T47D (cell line): ENCODE measurements around the gene AP3B1.
A peak's percentile ranks its signal among the peaks of the same experiment; 100 is the strongest.

Experiments
- DNase-seq, 2 experiments: peaks; one replicate each; pipeline versions ENCODE4 v3.0.0 to v3.0.0-alpha.2; 2011 to 2012; ENCODE audit warnings: low read depth in 1 of 2, low spot score in 1 of 2
- JUND ChIP-seq: IDR thresholded peaks from 2 replicates; pipeline ENCODE4 v1.6.1; 2012; ENCODE audit warnings: low read depth
- in situ Hi-C: cut with HindIII; loops from 2 replicates; pipeline ENCODE4 v1.10.0; 2016; ENCODE audit warnings: low sequenced_read_pairs, low pct_unique_long_range_greater_than_20kb

AP3B1 gene

DNA sequence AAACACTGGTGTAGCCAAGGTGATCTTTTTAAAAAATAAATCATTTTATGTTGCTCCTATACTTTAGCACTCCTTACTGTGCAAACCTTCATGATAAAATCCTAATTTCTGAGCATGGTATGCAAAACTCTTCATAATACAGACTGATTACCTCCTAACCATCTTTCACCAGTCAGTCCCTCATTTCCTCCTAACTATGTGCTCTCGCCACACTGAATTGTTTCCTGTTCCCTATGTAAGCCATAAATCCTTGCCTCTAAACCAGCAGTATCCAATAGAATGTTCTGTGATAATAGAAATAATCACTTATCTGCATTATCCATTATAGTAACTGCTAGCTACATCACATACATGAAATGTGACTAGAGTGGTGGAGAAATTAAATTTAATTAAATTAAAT lies 10.7 kb downstream of the AP3B1 start:
- no peak for DNase-seq
- TF ChIP-seq JUND, result no peak
- in situ Hi-C loops, result no loop called here

DNA sequence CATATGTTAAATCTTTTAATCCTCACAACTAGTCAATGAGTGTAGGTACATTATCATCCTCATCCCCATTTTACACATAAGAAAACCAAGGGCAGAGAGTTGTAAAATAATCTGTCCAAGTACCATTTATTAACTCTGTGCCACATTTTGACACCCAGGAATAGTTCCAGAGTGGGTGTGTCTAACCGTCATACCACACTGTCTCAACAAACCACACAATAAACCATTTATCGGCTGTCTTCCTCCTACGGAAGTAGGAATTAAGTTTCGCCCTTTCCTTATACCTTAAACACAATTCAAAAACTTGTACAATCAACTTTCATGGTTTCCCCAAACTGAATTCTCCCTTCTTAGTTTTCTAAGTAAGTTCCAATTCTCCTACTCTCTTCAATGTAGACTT lies 11.4 kb downstream of the AP3B1 start:
- no peak for TF ChIP-seq JUND
- in situ Hi-C loops, result no loop called here
- no peak for DNase-seq

DNA sequence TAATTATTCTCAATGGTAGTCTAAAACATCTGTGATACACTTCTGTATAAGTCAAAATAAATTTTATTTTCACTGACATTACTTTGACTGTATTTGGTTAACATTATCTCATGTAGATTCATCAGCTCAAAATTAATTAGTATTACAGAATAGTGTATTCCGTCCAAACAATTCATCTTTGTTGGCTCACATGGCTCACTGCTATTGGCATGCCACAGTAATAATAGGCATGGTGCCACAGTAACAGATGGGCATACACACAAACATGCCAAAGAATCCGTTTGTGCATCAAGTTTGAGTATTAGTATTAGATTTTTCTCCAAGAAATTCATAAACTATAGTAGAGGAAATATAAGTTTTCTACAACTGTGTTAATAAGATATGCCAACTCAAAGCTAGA lies 14.2 kb downstream of the AP3B1 start:
- in situ Hi-C loops, result no loop called here
- TF ChIP-seq JUND, result no peak
- no peak for DNase-seq

GRCh38 chr5:78279194-78279593 lies 15.3 kb downstream of the AP3B1 start:
- no peak for DNase-seq
- in situ Hi-C loops, result no loop called here
- no peak for TF ChIP-seq JUND

GRCh38 chr5:78277715-78278114 lies 16.8 kb downstream of the AP3B1 start:
- no peak for DNase-seq
- TF ChIP-seq JUND, result no peak
- in situ Hi-C loops, result no loop called here

DNA sequence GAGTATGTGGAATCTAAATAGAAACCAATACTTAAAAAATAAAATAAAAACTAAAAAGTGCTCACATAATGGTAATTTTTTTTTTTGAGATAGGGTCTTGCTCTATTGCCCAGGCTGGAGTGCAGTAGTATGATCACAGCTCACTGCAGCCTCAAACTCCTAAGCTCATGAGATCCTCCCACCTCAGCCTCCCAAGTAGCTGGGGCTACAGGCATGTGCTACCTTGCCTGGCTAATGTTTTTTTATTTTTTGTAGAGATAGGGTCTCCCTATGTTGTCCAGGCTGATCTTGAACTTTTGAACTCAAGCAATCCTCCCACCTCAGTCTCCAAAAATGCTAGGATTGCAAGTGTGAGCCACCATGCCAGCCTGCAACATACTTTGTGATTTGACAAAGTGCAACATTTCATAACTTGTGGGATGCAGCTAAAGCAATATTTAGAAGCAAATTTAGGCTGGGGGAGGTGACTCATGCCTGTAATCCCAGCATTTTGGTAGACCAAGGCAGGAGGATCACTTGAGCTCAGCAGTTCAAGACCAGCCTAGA lies 18.4 kb downstream of the AP3B1 start:
- no peak for DNase-seq
- TF ChIP-seq JUND, result no peak
- in situ Hi-C loops, result no loop called here

DNA sequence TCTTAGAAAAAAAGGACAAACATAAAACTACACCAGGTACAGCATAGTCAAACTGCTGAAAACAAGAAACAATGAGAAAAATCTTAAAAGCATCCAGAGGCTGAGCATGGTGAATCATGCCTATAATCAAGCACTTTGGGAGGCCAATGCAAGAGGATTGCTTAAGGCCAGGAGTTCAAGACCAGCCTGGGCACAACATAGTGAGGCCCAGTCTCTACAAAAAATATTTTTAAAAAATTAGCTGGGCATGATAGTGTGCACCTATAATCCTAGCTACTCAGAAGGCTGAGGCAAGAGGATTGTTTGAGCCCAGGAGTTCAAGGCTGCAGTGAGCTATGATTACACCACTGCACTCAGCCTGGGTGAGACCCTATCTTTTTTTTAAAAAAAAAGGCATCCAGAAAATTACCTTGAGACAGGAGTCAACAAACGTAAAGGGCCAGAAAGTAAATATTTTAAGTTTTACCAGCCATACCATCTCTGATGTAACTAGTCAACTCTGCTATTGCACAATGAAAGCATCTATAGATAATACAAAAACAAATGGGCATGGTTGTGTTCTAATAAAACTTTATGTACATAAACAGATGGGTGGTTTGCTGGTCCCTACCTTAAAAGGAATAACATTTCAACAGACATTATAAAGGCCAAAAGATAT lies 19.8 kb downstream of the AP3B1 start:
- in situ Hi-C loops, result no loop called here

DNA sequence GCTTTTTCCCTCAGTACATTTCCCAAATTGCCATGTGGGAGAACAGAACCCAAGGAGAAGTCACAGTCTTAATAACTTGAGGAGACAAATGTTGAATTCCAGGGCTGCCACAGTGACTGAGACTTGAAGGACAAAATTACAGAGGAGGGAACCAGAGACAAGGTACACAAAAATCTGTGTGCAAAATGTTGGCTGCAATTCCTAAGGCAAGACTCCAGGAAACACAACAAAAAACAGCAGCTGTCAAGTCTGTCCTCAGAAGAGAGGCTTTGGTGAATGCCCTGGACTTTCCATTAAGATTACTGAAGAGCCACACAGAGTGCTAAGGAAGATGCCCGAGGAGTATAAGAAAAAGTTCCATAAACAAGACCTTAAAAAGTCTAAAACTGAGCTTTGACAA lies 21.1 kb downstream of the AP3B1 start:
- DNase-seq, result no peak
- no peak for TF ChIP-seq JUND
- in situ Hi-C loops, result no loop called here

More for the DNA sequence above, 19.8 kb downstream of the AP3B1 start:
- DNase-seq, result no peak
- no peak for TF ChIP-seq JUND

- no peak for TF ChIP-seq JUND
- in situ Hi-C loops, result no loop called here
- no peak for DNase-seq
These were observed 22.7 kb downstream of the AP3B1 start for GRCh38 chr5:78271766-78272165.

DNA sequence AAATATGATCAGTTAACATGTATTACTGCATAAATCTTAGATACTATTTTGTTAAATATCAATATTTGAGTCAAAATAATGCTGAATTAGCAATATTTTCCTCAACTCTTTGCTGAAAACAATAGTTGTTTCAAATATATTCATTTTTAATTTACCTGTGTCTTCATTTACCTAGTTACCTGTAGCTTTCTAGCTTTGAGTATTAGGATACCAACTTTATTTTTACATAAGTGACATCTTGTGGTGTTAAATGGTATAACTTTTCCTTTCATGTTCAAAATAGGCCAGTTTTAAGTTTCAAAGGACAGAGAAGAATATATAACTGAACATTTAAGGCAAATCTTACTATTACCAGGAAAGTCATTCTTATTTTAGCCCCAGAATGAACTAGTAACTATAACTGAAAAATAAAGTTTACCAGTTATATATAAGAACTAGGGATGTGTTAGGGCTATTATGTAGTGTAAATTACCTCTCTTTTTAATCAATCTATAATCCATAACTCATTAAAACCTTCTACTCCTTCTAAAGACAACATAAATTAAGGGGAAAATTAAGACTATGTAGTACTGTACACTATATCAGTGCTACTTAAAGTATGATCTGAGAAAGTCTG lies 25.3 kb downstream of the AP3B1 start:
- in situ Hi-C loops, result no loop called here
- DNase-seq, result peak; percentile 10 to 25
- TF ChIP-seq JUND, result no peak

DNA sequence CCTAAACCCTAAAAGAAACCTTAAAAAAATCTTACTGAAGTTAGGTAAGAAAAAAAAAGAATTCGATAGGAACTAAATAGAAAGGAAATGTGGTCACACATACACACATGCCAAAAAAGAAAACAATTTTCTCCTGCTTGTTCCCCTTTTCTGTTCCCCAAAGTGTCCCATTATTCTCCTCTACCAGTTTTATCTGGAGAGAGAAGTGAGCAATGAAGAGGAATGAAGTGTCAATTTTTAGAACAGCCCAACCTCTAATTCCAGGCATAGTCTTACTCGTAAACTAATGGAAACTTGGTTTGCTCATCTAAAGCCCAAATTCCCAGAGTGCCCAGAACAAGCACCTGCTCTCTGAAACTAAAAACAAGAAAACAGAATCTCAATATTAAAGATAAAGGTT lies 26.1 kb downstream of the AP3B1 start:
- TF ChIP-seq JUND, result no peak
- in situ Hi-C loops, result no loop called here
- DNase-seq, result no peak

DNA sequence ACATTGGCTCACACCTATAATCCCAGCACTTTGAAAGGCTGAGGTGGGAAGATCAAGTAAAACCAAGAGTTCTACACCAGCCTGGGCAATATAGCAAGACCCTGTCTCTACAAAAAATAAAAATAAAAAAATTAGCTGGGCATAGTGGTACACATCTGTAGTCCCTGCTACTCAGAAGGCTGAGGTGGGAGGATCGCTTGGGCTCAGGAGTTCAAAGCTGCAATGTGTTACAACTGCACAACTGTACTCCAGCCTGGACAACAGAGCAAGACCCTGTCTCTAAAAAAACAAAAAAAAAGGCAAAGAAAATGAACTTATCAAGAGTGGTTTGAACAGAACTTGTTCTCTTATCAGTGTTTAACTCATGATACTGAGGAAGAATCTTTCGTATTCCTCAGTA lies 29.3 kb downstream of the AP3B1 start:
- DNase-seq, result no peak
- in situ Hi-C loops, result no loop called here
- no peak for TF ChIP-seq JUND

GRCh38 chr5:78264600-78264999 lies 29.9 kb downstream of the AP3B1 start:
- in situ Hi-C loops, result no loop called here
- TF ChIP-seq JUND, result no peak
- no peak for DNase-seq
